ENCODE results near the gene CHN1.

- no peak for TF ChIP-seq CTCF (IDR thresholded peaks at IDR 0.05)
- TF ChIP-seq POLR2A (IDR thresholded peaks at IDR 0.05): no peak
These were observed 220.9 kb downstream of the CHN1 start for GRCh38 chr2:174784316-174784715.
